ENCODE measurements around the gene ZNF775.

ZNF775 gene

GRCh38 chr7:150408393-150409299 is 29.5 kb downstream of the ZNF775 start:
- no peak overlapping the region for H3K4me3 ChIP-seq (ENCODE audit: low read depth, low read length)
- TF ChIP-seq, protein P1, sequence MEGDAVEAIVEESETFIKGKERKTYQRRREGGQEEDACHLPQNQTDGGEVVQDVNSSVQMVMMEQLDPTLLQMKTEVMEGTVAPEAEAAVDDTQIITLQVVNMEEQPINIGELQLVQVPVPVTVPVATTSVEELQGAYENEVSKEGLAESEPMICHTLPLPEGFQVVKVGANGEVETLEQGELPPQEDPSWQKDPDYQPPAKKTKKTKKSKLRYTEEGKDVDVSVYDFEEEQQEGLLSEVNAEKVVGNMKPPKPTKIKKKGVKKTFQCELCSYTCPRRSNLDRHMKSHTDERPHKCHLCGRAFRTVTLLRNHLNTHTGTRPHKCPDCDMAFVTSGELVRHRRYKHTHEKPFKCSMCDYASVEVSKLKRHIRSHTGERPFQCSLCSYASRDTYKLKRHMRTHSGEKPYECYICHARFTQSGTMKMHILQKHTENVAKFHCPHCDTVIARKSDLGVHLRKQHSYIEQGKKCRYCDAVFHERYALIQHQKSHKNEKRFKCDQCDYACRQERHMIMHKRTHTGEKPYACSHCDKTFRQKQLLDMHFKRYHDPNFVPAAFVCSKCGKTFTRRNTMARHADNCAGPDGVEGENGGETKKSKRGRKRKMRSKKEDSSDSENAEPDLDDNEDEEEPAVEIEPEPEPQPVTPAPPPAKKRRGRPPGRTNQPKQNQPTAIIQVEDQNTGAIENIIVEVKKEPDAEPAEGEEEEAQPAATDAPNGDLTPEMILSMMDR (IDR thresholded peaks at IDR 0.05; ENCODE audit: control insufficient read depth, extremely low read depth, insufficient read depth): no peak
- DNase-seq (ENCODE audit: low read depth): no peak

DNA sequence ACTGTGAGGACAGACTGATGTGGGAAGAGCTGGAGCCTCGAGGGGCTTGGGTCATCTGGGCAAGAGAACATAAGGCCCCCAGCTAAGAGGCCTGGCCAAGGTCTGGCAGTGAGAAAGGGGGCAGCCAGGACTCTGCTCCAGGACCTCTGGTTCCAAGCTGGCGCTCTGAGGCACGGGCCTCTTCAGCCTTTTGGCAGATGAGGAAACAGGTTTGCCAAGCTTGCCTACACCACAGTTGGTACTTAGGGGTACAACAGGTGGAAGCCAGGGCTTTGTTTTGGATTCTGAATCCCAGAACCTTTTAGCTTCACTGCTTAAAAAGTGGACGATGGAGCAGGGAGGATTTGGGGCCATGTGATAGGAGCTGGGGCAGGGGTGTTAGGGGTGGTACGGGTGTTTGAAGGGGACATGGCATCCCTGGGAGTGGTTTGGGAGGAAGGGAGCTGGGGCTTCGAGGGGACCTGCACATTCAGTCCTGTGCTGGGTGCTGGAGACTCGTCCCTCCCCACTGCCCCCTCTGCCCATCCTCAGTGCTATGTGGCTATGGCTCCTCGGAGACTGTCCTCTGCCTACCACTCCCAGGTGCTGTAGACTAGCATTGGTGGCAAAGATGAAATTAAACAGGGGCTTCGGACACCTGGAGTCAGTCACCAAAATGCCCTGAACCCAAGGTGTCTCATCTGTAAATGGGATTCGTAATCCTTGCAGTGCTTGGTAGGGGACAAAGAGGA is 30.3 kb downstream of the ZNF775 start:
- DNase-seq (ENCODE audit: low read depth): no peak
- TF ChIP-seq, protein P1 (IDR thresholded peaks at IDR 0.05; ENCODE audit: control insufficient read depth, extremely low read depth, insufficient read depth): no peak
- H3K4me3 ChIP-seq (ENCODE audit: low read depth, low read length): no peak overlapping the region

DNA sequence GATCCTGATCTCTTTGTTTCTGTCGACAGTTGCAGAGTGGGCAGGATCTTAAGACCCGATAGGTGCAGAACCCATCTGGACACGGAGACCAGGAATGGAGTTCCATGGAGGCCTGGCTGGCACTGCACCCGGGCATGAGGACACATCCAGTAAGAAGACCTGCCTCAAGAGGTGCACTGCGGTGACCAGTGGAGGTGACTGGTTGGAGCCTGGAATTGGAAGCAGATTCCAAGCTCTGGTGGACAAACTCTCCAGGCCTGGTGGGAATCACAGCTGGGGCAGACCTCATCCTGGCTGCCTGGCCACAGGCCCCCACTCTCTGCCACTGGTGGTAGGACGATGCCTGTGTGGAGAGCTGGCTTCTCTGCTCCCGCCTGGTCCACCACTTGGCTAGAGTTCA is 31.0 kb downstream of the ZNF775 start:
- TF ChIP-seq, protein P1 (IDR thresholded peaks at IDR 0.05; ENCODE audit: control insufficient read depth, extremely low read depth, insufficient read depth): no peak
- no peak for DNase-seq (ENCODE audit: low read depth)
- no peak overlapping the region for H3K4me3 ChIP-seq (ENCODE audit: low read depth, low read length)

DNA sequence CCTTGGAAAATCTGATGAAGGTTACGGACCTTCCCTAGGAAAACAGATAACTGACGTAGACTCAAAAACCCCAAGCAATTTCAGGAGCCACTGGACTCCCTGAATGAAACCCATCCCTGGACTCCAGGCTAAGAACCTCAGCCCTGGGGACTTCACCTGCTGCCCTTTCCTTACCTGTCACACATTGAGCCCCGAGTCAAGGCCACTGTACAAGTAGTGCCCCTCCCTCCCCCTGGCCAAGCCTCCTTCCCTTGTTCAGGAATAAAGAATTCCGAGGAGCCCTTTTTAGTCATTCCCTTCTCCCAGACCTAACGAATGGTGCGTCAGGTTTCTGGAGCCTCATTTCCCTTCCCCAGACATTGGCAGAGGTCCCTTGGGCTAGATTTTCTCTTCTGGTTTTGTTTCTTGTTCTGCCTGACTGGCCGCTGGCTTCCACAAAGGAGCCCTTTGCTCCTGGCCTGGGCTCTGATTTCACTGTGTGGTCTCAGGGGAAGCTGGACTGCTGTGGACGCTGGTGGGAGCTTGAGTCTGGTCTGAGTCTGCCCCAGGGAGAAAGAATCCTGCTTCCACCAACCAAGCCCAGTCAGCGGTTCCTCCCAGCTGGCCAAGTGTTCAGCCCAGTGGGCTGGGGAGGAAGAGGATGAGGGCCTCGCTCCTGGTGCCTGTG is 31.7 kb downstream of the ZNF775 start:
- no peak for DNase-seq (ENCODE audit: low read depth)
- TF ChIP-seq, protein P1 (IDR thresholded peaks at IDR 0.05; ENCODE audit: control insufficient read depth, extremely low read depth, insufficient read depth): no peak

DNA sequence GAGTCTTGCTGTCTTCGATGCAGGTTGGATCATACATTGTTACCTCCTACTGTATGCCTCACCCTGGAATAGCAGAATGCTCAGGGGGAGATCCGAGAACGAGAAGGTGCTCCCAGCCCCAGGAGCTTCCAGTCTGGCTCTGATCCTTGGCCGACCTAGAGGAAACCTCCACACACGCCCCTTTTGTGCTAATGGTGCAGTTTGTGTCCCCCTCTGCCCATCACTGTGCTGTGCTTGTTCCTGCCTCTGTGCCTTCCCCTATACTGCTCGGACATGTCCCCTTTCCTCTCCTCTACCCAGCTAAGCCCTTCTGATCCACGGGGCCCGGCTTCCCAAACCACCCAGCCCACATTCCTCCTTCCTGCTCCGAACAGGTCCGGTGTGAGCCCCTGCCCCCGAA is 32.5 kb downstream of the ZNF775 start:
- H3K4me3 ChIP-seq (ENCODE audit: low read depth, low read length): no peak overlapping the region
- TF ChIP-seq, protein P1 (IDR thresholded peaks at IDR 0.05; ENCODE audit: control insufficient read depth, extremely low read depth, insufficient read depth): no peak
- DNase-seq (ENCODE audit: low read depth): no peak

More for the DNA sequence above, 31.7 kb downstream of the ZNF775 start:
- no peak overlapping the region for H3K4me3 ChIP-seq (ENCODE audit: low read depth, low read length)

DNA sequence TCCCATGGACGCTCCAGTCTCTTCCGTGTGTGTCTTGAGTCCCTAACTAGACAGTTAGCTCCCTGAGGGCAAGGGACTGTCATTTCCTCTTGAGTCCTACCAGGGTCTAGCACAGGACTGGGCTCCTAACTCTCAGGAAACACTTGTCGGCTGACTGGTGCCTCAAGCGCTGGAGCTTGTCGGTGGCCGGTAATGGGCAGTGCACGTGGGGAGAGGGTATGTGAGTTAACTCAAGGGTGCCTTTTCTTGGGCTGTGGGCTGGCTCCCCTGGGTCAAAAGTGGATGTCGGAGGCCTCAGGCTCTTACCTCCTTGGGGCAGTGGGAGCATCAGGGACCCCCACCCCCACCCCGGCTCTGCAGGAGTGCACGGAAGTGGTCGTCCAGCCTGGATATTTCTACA is 32.9 kb downstream of the ZNF775 start:
- H3K4me3 ChIP-seq (ENCODE audit: low read depth, low read length): no peak overlapping the region
- DNase-seq (ENCODE audit: low read depth): no peak
- TF ChIP-seq, protein P1 (IDR thresholded peaks at IDR 0.05; ENCODE audit: control insufficient read depth, extremely low read depth, insufficient read depth): no peak
